NCI-H187 (cell line): Measurements from ENCODE around the gene ZRANB3.
"Not testable (repeated sequence)": the region's sequence is repeated elsewhere in the genome, so short reads cannot be mapped to it uniquely, and the experiment has no call there.

Experiments
- DNase-seq, 2 experiments: peaks; one replicate each; lab custom pipeline; 2025; lab: John Stamatoyannopoulos, UW

The ZRANB3 gene

DNA sequence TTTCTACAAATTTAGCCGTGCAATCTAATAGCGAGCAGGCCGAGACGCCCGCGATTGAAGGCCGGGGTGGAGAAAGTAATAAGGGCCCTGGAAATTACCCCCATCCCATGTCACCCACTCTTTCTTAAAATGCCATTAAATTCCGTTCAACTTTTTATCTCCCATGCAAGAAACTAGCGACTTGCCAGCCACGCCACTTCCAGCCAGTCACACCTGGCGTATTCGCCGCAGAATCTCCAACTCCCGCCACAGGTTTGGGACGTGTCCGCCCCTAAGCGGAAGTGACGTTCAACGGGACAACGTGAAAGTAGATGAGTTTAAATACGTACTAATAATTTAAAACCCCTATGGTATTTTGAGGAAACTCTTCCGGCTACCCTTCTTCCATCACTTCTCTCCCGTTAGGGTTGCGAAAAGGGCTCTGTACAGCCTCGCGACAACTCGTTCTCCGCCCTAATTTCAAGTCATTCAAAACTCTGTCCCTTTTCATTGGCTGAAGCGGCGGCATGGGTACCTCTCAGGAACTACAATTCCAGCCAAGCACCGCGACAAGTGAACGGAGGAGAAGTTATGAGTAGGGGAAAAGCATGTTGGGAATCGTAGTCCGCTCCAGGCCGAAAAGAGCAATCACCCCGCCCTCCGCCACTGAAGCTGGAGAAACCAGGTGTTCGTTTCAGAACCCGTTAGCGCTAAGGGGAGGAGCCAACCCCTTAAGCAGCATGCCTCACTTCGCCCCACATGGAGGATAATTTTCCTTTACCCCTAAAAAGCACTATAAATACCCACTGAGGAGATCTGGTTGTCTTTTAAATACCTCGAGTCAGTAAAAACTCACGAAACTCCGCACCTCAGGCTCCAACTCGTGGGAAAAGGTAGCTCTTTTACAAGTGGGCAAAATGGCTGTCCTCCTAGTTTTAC, at the start of gene ZRANB3:
Gene ZRANB3, minus strand, starts transcription at position 906 of the 918 bp plus-strand sequence.
- peak; percentile 84 to 95 for DNase-seq

DNA sequence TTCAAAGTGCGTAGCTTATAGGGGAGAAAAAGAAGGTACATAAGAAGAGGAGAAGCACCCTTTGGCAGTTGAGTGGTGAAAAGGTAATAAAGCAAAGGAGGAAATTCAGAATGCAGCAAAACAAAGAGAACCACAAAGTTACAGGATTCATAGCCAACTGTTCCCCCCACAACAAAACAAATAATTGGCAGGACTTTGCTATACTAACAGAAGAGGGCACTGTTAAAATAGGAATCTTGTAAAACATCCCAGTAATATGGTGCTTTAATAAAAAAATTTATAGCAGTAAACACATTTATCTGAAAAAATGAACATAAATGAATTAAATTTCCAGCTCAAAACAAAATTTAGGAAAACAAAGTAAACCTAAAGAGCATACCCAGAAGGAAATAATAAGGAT, 42.6 kb upstream of the ZRANB3 start:
- DNase-seq: no peak

- no peak for DNase-seq
Measured at GRCh38 chr2:135570884-135571283, 39.9 kb upstream of the ZRANB3 start.

- DNase-seq: no peak
Measured at GRCh38 chr2:135563793-135564192, 32.8 kb upstream of the ZRANB3 start.

GRCh38 chr2:135561925-135562324, 30.9 kb upstream of the ZRANB3 start:
- no peak for DNase-seq

GRCh38 chr2:135557530-135557929, 26.5 kb upstream of the ZRANB3 start:
- no peak for DNase-seq

- no peak for DNase-seq
Measured at GRCh38 chr2:135555311-135555710, 24.3 kb upstream of the ZRANB3 start.

DNA sequence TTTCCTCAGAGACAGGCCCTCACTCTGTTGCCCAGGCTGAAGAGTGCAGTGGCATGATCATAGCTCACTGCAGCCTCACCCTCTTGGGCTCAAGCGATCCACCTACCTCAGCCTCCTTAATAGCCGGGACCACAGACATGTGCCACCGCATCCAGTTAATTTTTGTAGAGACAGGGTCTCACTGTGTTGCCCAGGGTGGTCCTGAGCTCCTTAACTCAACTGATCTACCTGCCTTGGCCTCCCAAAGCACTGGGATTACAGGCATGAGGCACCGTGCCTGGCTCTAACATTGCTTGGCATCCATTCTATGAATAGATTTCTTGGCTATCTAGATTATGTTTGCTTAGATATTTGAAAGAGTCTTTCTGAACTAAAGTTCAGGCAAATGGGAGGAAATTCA, 21.9 kb upstream of the ZRANB3 start:
- DNase-seq: no peak

DNA sequence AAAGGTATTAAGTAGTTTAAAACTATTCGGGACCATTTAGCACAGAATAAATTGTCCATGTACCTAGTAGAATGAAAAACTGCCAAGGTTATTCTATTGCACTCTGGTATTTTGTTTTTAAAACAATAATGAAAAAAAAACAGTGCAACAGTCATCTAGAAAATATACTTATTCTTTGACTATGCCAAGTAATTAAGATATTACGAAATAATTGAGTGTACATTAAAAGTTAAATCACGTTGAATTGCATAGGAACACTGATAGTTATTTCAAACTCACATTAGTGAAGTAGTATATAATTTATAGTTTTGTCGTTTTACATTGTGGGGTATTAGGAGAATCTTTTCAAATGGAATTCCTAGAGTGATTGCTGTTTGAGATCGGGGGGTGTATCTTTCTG, 20.3 kb upstream of the ZRANB3 start:
- DNase-seq: no peak

GRCh38 chr2:135547311-135547710, 16.3 kb upstream of the ZRANB3 start:
- no peak for DNase-seq

GRCh38 chr2:135546436-135546835, 15.4 kb upstream of the ZRANB3 start:
- DNase-seq: no peak

GRCh38 chr2:135533545-135533944, 2.5 kb upstream of the ZRANB3 start:
- DNase-seq: not testable (repeated sequence)

- DNase-seq: no peak
Measured at GRCh38 chr2:135532581-135532980, 1.6 kb upstream of the ZRANB3 start.

DNA sequence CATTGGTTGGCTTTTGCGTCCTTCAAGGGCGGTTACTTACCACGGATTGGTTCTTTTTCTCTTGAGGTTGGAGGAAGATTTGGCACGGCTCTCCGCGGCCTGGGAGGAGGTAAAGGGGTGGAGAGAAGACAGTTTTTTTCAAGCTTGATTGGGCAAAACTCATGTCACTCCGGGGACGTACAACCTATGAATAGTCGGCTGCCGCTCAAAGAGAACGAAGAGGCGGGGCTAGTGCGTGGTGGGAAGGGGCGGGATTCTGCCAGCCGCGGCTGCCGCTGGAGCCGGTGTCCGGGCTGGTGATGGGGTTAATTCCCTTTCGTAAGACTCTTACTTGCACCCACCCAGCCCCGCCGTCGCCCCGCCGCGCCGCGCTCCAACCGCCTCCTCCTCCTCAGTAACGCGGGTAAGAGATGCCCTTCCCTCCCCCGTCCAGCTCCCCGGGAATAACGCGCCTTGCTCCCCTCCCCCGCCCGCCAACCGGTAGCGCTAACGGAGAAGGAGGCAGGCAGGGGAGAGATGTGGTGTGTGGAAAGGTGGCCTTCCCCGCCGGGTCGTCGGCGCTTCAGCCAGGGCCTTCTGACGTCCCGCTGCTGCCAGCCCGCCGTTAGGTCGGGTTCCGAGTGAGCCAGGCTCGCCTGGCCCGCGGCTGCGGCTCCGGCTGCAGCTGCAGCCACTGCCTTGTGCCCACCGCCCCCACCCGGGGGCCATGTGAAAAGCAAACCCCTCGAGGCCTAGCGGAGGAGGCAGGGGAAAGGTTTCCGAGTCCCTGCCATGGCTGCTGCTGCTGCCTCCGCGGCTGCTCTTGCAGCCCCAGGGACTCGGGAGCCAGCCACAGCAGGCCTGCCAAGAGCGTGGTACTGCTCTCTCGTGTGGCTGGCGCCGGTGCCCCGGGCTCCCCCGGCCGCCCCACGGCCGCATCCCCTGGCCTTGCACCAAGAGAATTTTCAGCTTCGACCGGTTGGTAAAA, 496 bp upstream of the ZRANB3 start, which contains the start of gene R3HDM1:
Gene R3HDM1, plus strand, starts transcription at position 254 of the 967 bp plus-strand sequence. CDS start 73,362 bp downstream, outside the sequence.
- DNase-seq: peak; percentile 92 to 95

DNA sequence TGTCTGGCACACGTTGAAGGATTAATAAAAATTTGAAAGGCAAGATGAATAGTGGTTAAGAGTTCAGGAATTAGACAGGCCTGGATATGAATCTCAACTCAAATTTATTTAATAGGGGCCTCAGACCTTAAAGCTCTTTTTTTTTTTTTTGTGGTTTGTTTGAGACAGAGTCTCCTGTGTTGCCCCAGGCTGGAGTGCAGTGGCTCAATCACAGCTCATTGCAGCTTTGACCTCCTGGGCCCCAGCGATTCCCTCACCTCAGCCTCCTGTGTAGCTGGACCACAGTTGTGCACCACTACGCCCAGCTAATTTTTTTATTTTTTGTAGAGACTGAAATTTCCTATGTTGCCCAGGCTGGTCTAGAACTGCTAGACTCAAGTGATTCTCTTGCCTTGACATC, 3.0 kb downstream of the ZRANB3 start:
- DNase-seq: no peak

GRCh38 chr2:135525786-135526185, 5.2 kb downstream of the ZRANB3 start:
- DNase-seq: no peak

DNA sequence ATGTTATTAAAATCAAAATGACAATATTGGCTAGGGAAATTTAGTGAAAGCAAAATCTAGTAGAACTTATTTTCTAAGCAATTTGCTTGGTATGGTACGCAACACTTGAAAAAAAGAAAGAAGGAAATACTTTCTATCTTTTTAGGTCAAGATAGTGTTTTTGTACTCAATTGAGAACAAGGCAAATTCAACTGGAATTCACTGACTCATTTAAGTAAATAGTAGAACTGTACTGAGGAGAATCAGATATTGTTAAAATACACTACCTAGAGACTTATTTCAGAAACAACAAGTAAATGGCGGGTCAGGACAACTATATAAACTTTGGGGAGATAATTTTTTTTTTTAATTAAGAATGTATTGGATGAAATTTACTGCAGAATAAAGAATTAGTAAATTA, 18.9 kb downstream of the ZRANB3 start:
- no peak for DNase-seq

DNA sequence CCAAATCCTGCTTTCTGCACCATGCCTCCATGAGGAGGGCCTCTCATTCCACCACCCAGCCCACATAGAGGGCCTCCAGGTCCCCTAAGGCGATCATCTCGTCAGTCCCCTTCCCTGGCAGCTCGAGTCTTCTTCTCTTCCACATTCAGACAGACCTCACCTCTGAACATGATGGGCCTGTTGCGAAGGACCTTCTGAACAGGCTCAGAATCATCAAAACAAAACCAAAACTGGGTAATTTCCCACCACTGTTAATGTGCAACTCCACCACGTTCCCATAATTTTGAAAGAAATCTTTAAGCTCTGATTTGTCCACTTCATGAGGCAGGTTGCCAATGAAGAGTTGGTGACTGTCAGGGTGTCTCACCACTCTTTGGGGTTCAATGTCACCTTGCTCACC, 20.4 kb downstream of the ZRANB3 start:
- DNase-seq: no peak

- no peak for DNase-seq
Measured at GRCh38 chr2:135504811-135505210, 26.2 kb downstream of the ZRANB3 start.

DNA sequence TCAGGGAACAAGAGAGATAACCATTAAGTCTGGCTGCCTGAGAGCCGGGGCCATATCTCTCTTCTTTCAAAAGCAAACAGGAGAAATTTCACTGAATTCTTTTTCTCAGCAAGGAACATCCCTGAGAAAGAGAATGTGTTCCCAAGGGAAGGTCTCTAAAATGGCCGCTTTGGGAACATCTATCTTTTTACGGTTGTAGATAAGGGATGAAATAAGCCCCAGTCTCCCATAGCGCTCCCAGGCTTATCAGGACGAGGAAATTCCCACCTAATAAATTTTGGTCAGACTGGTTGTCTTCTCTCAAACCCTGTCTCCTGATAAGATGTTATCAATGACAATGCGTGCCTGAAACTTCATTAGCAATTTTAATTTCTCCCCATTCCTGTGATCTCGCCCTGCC, 32.4 kb downstream of the ZRANB3 start:
- not testable (repeated sequence) for DNase-seq

DNA sequence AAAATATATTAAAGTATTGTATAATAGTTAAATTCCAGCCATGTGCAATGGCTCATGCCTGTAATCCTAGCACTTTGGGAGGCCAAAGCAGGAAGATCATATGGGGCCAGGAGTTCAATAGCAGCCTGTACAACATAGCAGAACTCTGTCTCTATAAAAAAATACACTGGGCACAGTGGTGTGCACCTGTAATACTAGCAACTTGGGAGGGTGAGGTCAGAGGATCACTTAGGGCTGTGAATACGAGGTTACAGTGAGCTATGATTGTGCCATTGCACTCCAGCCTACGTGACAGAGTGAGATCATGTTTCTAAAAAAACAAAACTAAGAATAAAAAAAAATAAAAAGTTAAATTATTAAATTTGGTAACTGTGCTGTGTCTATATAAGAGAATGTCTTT, 36.1 kb downstream of the ZRANB3 start:
- no peak for DNase-seq

- DNase-seq: no peak
Measured at GRCh38 chr2:135494503-135494902, 36.5 kb downstream of the ZRANB3 start.

DNA sequence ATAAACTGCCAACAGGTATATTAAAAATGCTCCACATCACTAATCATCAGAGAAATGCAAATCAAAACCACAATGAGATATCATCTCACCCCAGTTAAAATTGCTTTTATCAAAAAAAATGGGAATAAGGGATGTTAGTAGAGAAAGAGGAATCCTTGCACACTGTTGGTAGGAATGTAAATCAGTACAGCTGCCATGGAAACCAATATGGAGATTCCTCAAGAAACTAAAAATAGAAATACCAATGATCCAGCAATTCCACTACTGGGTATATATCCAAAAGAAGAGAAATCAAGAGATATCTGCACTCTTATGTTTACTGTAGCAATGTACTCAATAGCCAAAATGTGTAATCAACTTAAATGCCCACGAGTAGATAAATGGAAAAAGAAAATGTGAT, 40.6 kb downstream of the ZRANB3 start:
- no peak for DNase-seq
